ENCODE results near the gene CARMIL1.

DNA sequence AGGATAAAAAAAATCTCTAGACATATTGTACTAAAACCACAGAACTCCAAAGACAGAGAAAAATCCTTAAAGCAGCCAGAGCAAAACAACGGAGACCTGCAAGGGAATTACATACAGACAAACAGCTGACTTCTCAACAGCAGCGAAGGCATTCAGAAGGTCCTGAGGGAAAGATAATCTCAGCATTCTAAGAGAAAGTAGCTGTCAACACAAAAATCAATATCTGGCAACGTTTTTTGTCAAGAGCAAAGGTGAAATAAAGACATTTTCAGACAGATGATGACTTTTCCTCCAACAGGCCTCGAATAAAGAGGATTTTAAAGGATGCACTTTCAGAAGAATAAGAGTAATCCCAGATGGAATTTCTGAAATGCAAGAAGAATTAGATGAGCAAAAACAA is 366.7 kb downstream of the CARMIL1 start:
- TF ChIP-seq ZFP30 (CRISPR knock-in tag; IDR thresholded peaks at IDR 0.05) (no peak), RARB (CRISPR knock-in tag; IDR thresholded peaks at IDR 0.05) (no peak), ZNF8 (CRISPR knock-in tag; IDR thresholded peaks at IDR 0.05) (no peak), CREB5 (CRISPR knock-in tag; IDR thresholded peaks at IDR 0.05; ENCODE audit: low read depth) (no peak), ZNF70 (CRISPR knock-in tag; IDR thresholded peaks at IDR 0.05) (no peak), CSDC2 (CRISPR knock-in tag; IDR thresholded peaks at IDR 0.05) (no peak), OSR1 (CRISPR knock-in tag; IDR thresholded peaks at IDR 0.05) (no peak)
- TF ChIP-seq, protein P1, sequence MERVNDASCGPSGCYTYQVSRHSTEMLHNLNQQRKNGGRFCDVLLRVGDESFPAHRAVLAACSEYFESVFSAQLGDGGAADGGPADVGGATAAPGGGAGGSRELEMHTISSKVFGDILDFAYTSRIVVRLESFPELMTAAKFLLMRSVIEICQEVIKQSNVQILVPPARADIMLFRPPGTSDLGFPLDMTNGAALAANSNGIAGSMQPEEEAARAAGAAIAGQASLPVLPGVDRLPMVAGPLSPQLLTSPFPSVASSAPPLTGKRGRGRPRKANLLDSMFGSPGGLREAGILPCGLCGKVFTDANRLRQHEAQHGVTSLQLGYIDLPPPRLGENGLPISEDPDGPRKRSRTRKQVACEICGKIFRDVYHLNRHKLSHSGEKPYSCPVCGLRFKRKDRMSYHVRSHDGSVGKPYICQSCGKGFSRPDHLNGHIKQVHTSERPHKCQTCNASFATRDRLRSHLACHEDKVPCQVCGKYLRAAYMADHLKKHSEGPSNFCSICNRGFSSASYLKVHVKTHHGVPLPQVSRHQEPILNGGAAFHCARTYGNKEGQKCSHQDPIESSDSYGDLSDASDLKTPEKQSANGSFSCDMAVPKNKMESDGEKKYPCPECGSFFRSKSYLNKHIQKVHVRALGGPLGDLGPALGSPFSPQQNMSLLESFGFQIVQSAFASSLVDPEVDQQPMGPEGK (CRISPR knock-in tag; IDR thresholded peaks at IDR 0.05; ENCODE audit: borderline replicate concordance) = no peak
